ENCODE results near the gene TENM3.

The TENM3 gene

GRCh38 chr4:182840108-182840507, 596.9 kb downstream of the TENM3 start:
- Histone ChIP-seq H4K20me1 (ENCODE audit: low read depth, low read length) (no peaks in the 10 kb centered on the region), H3K4me3 (ENCODE audit: insufficient read depth, low read length, poor library complexity, severe bottlenecking) (no peak overlapping the region), H3K9ac (ENCODE audit: low read length) (no peak overlapping the region), H3F3A (ENCODE audit: insufficient read depth) (no peaks in the 10 kb centered on the region), H2AFZ (ENCODE audit: low read depth, low read length, severe bottlenecking) (no peak overlapping the region), H3K27ac (ENCODE audit: low read depth, low read length) (no peak overlapping the region), H3K27me3 (ENCODE audit: low read length) (no peaks in the 10 kb centered on the region), H3K4me2 (ENCODE audit: low read depth, low read length, poor library complexity, severe bottlenecking) (no peak overlapping the region), H3K36me3 (ENCODE audit: low read length) (no peaks in the 10 kb centered on the region), H3K79me2 (ENCODE audit: insufficient read depth, low read length) (no peaks in the 10 kb centered on the region), H3K9me2 (replicated peaks; ENCODE audit: insufficient read depth, low read length) (no peaks in the 10 kb centered on the region), H3K9me3 (ENCODE audit: insufficient read depth, low read length) (no peaks in the 10 kb centered on the region)
- TF ChIP-seq CTCF (IDR thresholded peaks at IDR 0.05; ENCODE audit: insufficient read depth, low read length, poor library complexity, severe bottlenecking) (no peak), EZH2phosphoT487 (conservative IDR thresholded peaks at IDR 0.05; ENCODE audit: low read length) (no peak)

GRCh38 chr4:182842104-182842600, 599.0 kb downstream of the TENM3 start:
- TF ChIP-seq EZH2phosphoT487 (conservative IDR thresholded peaks at IDR 0.05; ENCODE audit: low read length) (no peak), CTCF (IDR thresholded peaks at IDR 0.05; ENCODE audit: insufficient read depth, low read length, poor library complexity, severe bottlenecking) (no peak)
- H4K20me1 ChIP-seq (ENCODE audit: low read depth, low read length): no peaks in the 10 kb centered on the region
- no peaks in the 10 kb centered on the region for H3K9me3 ChIP-seq (ENCODE audit: insufficient read depth, low read length)
- no peaks in the 10 kb centered on the region for H3K27me3 ChIP-seq (ENCODE audit: low read length)
- no peak overlapping the region for H3K27ac ChIP-seq (ENCODE audit: low read depth, low read length)
- no peak overlapping the region for H3K4me2 ChIP-seq (ENCODE audit: low read depth, low read length, poor library complexity, severe bottlenecking)
- no peaks in the 10 kb centered on the region for H3F3A ChIP-seq (ENCODE audit: insufficient read depth)
- no peaks in the 10 kb centered on the region for H3K36me3 ChIP-seq (ENCODE audit: low read length)
- H3K9ac ChIP-seq (ENCODE audit: low read length): no peak overlapping the region
- no peak overlapping the region for H2AFZ ChIP-seq (ENCODE audit: low read depth, low read length, severe bottlenecking)
- no peaks in the 10 kb centered on the region for H3K79me2 ChIP-seq (ENCODE audit: insufficient read depth, low read length)
- H3K9me2 ChIP-seq (replicated peaks; ENCODE audit: insufficient read depth, low read length): no peaks in the 10 kb centered on the region
- H3K4me3 ChIP-seq (ENCODE audit: insufficient read depth, low read length, poor library complexity, severe bottlenecking): no peak overlapping the region

GRCh38 chr4:182842759-182843390, 599.7 kb downstream of the TENM3 start:
- TF ChIP-seq CTCF (IDR thresholded peaks at IDR 0.05; ENCODE audit: insufficient read depth, low read length, poor library complexity, severe bottlenecking): no peak
- no peak for TF ChIP-seq EZH2phosphoT487 (conservative IDR thresholded peaks at IDR 0.05; ENCODE audit: low read length)
- Histone ChIP-seq H3K9ac (ENCODE audit: low read length) (no peak overlapping the region), H3K27ac (ENCODE audit: low read depth, low read length) (no peak overlapping the region), H3K4me3 (ENCODE audit: insufficient read depth, low read length, poor library complexity, severe bottlenecking) (no peak overlapping the region), H3K27me3 (ENCODE audit: low read length) (no peaks in the 10 kb centered on the region), H3K9me3 (ENCODE audit: insufficient read depth, low read length) (no peaks in the 10 kb centered on the region), H4K20me1 (ENCODE audit: low read depth, low read length) (no peaks in the 10 kb centered on the region), H2AFZ (ENCODE audit: low read depth, low read length, severe bottlenecking) (no peak overlapping the region), H3K79me2 (ENCODE audit: insufficient read depth, low read length) (no peaks in the 10 kb centered on the region), H3K9me2 (replicated peaks; ENCODE audit: insufficient read depth, low read length) (no peaks in the 10 kb centered on the region), H3K36me3 (ENCODE audit: low read length) (no peaks in the 10 kb centered on the region), H3F3A (ENCODE audit: insufficient read depth) (no peaks in the 10 kb centered on the region), H3K4me2 (ENCODE audit: low read depth, low read length, poor library complexity, severe bottlenecking) (no peak overlapping the region)
